ENCODE results near the gene PCTP.

The PCTP gene

GRCh38 chr17:55750750-55751657, at the start of gene PCTP:
PCTP (plus strand) TSS chr17:55751051; CDS start chr17:55751104, 53 bp downstream.
- Histone ChIP-seq H3K27ac (peak within 1 kb of the TSS; percentile 40 to 90 (median 78)), H3K4me3 (peak within 1 kb of the TSS; percentile 54 to 92 (median 68))

- no peak overlapping the region for H3K4me3 ChIP-seq
- H3K27ac ChIP-seq = no peak overlapping the region
These were observed 48.7 kb upstream of the PCTP start for GRCh38 chr17:55702150-55702549.

GRCh38 chr17:55704401-55704800, 46.5 kb upstream of the PCTP start:
- no peak overlapping the region for H3K27ac ChIP-seq
- no peak overlapping the region for H3K4me3 ChIP-seq

GRCh38 chr17:55705847-55706246, 45.0 kb upstream of the PCTP start:
- H3K4me3 ChIP-seq = no peak overlapping the region
- no peak overlapping the region for H3K27ac ChIP-seq

GRCh38 chr17:55706808-55707773, 43.8 kb upstream of the PCTP start:
- no peak overlapping the region for H3K27ac ChIP-seq
- no peak overlapping the region for H3K4me3 ChIP-seq

- no peak overlapping the region for H3K4me3 ChIP-seq
- H3K27ac ChIP-seq = no peak overlapping the region
These were observed 42.5 kb upstream of the PCTP start for GRCh38 chr17:55708175-55708974.

GRCh38 chr17:55709440-55709839, 41.4 kb upstream of the PCTP start:
- Histone ChIP-seq H3K27ac (no peak overlapping the region), H3K4me3 (no peak overlapping the region)

- H3K4me3 ChIP-seq = no peak overlapping the region
- H3K27ac ChIP-seq = no peak overlapping the region
These were observed 40.9 kb upstream of the PCTP start for GRCh38 chr17:55709984-55710383.

GRCh38 chr17:55710410-55710809, 40.4 kb upstream of the PCTP start:
- Histone ChIP-seq H3K4me3 (no peak overlapping the region), H3K27ac (no peak overlapping the region)

GRCh38 chr17:55710829-55711496, 39.9 kb upstream of the PCTP start:
- Histone ChIP-seq H3K4me3 (no peak overlapping the region), H3K27ac (no peak overlapping the region)

- Histone ChIP-seq H3K27ac (no peak overlapping the region), H3K4me3 (no peak overlapping the region)
These were observed 33.4 kb upstream of the PCTP start for GRCh38 chr17:55717432-55717831.

GRCh38 chr17:55717898-55718735, 32.7 kb upstream of the PCTP start:
- Histone ChIP-seq H3K4me3 (no peak overlapping the region), H3K27ac (no peak overlapping the region)

- H3K27ac ChIP-seq = peak overlapping the region in 2 of 21 experiments; percentile 1
These were observed 29.7 kb upstream of the PCTP start for GRCh38 chr17:55720919-55721836.

GRCh38 chr17:55722016-55722736, 28.7 kb upstream of the PCTP start:
- Histone ChIP-seq H3K4me3 (peak overlapping the region in 3 of 7 experiments; percentile 0 to 15 (median 10)), H3K27ac (peak overlapping the region in 7 of 21 experiments; percentile 28 to 84 (median 58))

More at GRCh38 chr17:55720919-55721836, 29.7 kb upstream of the PCTP start:
- H3K4me3 ChIP-seq = no peak overlapping the region

GRCh38 chr17:55722742-55723487, 27.9 kb upstream of the PCTP start, which contains the start of gene TMEM100:
TMEM100 (minus strand) TSS chr17:55722864; CDS start chr17:55721070, 1,794 bp downstream.
- peak within 1 kb of the TSS in 3 of 7 experiments; percentile 0 to 15 (median 10) for H3K4me3 ChIP-seq
- H3K27ac ChIP-seq = peak within 1 kb of the TSS in 9 of 21 experiments; percentile 1 to 84 (median 48)
